GM19025 (cell line): ENCODE results near the gene AMOTL1.
A peak's percentile ranks its signal among the peaks of the same experiment; 100 is the strongest.
"Not testable (repeated sequence)": the region's sequence is repeated elsewhere in the genome, so short reads cannot be mapped to it uniquely, and the experiment has no call there.

ENCODE experiments used
- ATAC-seq: cut with Tn5 transposase; IDR thresholded peaks from one replicate; pipeline ENCODE4 v1.9.1; 2021; ENCODE audit warnings: mild to moderate bottlenecking, low read depth, moderate library complexity; ENCODE audit not compliant: unreplicated experiment

Gene AMOTL1

DNA sequence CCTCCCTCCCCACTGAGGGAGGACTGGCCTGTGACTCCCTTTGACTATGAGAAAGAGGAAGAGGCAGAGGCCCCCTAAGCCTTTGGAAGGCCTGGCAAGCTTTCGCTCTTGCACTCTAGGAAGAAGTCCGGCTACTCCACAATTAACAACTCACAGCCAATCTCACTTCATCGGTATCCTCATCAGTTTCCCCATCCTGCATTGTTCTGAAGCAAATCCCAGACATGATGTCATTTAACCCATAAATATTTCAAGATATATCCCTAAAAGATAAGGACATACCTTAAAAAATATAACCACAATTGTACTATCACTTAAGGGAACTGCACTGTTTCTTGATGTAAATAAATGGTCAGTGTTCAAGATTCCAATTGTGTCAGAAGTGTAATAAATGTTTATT lies 142.1 kb downstream of the AMOTL1 start:
- no peak for ATAC-seq

DNA sequence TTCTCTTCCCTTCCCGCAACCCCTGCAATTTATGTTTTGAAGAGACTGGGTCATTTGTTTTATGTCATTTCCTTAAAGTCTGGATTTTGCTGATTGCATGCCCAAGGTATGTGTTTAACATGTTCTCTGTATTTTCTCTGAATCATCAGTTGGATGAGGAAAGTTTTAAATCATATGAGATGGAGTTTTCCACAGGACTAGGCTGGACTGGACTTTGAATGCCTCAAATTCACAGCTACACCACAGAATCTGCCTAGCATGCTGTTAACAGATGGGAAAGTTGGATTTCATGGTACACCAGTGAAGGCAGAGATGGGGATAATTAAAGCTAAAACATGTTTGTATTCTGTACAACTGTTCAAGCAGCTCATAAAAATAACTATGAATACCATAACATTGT lies 142.6 kb downstream of the AMOTL1 start:
- no peak for ATAC-seq

DNA sequence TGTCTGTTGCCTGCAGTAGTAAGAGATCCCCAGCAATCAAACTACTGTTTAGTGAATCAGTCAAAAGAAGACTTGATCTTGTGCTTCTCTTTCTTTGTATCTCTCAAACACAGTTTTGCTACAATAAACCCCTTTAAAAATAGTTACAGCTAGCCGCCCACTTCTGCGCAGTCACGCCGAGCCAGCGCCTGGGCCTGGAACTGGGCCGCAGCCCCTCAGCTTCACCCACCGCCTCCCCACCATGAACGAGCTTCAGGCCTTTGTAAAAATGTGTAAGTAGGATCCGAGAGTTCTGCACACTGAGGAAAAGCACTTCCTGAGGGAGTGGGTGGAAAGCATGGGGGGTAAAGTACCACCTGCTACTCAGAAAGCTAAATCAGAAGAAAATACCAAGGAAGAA lies 144.7 kb downstream of the AMOTL1 start:
- ATAC-seq, result no peak

DNA sequence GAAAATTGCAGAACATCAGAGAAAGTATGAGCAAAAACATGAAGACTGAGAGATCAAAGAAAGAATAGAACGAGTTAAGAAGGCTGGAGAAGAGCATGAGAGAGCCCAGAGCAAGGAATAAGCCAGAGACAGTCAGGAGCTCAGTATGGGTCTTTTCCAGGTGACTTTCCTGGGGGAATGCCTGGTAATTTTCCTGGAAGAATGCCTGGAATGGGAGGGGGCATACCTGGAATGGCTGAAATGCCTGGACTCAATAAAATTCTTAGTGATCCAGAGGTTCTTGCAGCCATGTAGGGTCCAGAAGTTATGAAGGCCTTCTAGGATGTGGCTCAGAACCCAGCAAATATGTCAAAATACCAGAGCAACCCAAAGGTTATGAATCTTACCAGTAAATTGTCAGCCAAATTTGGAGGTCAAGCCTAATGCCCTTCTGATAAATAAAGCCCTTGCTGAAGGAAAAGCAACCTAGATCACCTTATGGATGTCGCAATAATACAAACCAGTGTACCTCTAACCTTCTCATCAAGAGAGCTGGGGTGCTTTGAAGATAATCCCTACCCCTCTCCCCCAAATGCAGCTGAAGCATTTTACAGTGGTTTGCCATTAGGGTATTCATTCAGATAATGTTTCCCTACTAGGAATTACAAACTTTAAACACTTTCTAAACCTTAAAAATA lies 145.7 kb downstream of the AMOTL1 start:
- not testable (repeated sequence) for ATAC-seq

DNA sequence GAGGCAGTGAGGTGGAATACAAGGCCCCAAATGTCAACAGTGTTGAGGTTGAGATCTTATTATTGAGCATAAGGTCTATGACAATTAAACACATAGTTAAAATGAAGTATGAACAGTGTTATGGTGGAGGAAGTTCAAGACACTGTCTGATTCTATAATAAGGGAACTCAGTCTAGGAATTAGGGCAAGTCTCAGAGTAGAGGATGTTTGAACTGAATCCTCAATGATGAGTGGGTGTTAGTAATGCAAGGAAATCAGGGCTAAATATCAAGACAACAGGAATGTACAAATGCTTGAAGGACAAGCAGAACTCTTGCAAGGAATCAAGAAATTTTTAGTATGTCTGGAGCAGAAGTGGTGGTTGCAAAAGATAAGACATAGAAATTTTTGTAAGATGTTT lies 152.2 kb downstream of the AMOTL1 start:
- ATAC-seq, result no peak

DNA sequence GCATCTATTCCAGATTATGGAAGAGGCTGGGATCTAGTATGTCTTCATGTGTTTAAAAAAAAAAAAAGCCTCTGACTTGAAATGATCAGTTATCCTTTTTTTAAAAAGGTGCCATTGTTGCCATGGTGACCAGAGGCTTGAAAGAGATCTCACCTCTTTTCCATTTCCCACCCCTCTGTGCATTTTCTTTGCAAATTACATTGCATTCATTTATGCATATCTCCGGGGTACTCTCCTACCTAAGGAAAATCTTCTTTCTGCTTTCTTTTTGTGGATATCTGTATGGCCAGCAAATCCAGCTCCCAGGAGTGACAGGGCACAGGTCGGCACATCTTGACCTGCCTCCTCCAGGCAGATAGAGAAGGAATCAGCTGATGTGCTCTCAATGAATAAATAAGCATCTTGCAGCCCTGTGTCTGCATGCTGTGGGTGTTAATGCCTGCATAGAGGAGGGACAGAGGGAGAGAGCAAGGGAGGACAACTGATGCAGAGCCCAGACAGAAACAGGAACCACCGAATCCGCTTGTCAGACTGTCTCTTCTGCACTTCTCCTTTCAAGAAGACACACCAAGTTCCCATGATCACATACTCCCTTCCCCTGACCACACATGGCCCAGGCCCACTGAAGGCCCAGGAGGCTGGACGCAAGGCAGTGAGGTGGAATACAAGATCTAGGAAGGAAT lies 154.3 kb downstream of the AMOTL1 start:
- ATAC-seq, result no peak

DNA sequence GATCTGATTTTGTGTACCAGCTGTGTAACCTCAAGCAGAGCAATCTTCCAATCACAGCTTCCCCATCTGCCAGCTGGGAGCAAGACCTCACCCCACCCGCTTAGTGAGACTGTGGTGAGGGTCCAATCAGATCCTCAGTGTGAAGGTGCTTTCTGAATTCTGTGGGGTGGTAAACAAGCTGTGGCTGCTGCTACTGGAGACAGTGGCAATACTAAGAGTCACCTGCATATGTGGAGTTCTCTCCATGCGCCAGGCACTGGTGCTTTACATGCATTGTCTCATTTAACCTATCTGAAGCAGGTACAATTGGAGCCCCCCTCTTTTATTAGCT lies 154.8 kb downstream of the AMOTL1 start:
- ATAC-seq, result no peak

DNA sequence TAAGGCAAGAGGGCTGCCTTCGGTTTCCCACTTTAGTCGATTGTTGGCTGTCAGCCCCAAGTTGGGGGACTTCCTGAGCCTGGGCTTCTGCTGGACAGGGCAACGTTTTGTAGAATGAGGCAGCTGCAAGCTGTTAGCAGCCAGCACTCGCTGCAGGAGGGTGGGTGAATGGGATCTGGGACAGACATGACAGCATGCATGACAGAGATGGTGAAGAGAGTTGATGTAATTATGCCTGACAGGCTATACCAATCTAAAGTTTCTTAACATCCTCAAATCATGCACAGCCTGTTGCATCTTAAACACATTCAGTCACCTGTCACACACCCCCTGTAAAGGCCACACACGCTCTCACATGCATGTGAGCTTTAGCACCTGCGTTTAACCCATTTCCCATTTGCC lies 156.0 kb downstream of the AMOTL1 start:
- no peak for ATAC-seq

DNA sequence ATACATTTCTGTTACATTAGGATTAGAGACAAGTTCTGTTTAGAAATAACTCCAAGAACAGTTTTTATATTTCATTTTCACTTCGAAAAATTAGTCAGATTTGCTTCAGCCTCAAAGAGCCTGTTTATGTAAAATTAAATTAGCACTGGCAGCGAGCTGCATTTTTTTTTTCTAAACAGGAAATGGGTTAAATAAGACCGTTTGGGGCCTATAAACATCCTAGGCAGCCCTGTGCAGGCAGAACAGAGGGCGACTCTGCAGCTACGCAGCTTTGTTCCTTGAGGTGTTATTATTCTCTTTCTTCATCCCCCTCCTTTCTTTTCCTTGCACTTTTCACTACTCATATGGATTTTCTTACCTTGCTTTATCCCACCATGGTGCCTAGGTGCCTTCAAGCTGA lies 156.5 kb downstream of the AMOTL1 start:
- no peak for ATAC-seq

DNA sequence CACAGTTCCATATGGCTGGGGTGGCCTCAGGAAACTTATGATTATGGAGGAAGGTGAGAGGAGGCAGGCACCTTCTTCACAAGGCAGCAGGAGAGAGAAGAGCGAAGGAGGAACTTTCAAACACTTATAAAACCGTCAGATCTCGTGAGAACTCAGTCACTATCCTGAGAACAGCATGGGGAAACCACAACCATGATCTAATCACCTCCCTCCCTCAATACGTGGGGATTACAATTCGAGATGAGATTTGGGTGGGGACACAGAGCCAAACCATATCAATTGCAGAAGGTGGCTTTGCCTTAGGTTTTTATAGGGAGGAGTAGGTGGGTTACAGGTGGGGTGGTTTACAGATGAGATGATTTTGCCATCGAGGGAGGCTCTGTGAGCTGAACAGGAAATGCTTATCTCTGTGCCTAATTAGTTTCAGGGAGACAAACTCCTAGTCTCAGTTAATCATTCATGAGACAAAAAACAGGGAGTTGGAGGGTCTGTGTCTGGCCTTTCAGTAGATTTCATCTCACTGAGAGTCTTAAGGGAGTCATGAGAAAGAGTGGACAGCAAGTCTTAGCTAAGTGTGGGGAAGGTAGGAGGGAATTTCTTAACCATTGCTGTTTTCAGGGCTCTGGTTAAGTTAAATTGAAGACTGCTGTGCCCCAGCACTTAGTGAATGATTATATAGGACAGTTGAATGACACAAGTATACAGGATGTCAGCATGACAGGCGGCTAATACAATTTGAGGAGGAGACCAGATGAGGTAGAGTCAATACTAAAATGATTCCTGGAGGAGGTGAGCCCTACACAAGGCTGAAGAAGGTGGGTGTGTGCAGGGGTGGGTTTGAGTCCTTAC lies 157.5 kb downstream of the AMOTL1 start:
- ATAC-seq, result peak; percentile 65

DNA sequence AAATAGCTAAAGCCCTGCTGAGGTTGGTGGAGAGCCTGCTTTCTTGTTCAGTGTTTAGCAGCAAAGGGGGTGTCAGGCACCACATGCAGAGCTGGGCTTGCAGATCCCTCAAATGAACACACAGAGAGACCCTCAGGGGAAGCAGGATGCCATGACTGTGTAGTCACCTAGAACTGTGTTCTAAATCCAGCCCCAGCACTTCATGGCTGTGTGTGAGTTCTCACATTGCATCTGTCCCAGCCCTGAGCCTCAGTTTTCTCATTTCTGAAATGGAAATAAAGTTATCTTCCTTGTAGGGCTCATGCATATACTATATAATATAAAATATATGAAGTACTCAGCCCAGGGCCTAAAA lies 158.1 kb downstream of the AMOTL1 start:
- ATAC-seq, result no peak
